ENCODE measurements around the gene SPEF1.

The SPEF1 gene

GRCh38 chr20:3820901-3821727 lies 39.9 kb upstream of the SPEF1 start:
- DNase-seq (ENCODE audit: low read depth), result peak; percentile 60
- TF ChIP-seq, protein P1, sequence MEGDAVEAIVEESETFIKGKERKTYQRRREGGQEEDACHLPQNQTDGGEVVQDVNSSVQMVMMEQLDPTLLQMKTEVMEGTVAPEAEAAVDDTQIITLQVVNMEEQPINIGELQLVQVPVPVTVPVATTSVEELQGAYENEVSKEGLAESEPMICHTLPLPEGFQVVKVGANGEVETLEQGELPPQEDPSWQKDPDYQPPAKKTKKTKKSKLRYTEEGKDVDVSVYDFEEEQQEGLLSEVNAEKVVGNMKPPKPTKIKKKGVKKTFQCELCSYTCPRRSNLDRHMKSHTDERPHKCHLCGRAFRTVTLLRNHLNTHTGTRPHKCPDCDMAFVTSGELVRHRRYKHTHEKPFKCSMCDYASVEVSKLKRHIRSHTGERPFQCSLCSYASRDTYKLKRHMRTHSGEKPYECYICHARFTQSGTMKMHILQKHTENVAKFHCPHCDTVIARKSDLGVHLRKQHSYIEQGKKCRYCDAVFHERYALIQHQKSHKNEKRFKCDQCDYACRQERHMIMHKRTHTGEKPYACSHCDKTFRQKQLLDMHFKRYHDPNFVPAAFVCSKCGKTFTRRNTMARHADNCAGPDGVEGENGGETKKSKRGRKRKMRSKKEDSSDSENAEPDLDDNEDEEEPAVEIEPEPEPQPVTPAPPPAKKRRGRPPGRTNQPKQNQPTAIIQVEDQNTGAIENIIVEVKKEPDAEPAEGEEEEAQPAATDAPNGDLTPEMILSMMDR (conservative IDR thresholded peaks at IDR 0.05; ENCODE audit: control insufficient read depth, insufficient read depth, low read depth, low read length), result no peak
- H3K4me3 ChIP-seq (ENCODE audit: control insufficient read depth, low read depth, low read length), result peak overlapping the region; percentile 83

DNA sequence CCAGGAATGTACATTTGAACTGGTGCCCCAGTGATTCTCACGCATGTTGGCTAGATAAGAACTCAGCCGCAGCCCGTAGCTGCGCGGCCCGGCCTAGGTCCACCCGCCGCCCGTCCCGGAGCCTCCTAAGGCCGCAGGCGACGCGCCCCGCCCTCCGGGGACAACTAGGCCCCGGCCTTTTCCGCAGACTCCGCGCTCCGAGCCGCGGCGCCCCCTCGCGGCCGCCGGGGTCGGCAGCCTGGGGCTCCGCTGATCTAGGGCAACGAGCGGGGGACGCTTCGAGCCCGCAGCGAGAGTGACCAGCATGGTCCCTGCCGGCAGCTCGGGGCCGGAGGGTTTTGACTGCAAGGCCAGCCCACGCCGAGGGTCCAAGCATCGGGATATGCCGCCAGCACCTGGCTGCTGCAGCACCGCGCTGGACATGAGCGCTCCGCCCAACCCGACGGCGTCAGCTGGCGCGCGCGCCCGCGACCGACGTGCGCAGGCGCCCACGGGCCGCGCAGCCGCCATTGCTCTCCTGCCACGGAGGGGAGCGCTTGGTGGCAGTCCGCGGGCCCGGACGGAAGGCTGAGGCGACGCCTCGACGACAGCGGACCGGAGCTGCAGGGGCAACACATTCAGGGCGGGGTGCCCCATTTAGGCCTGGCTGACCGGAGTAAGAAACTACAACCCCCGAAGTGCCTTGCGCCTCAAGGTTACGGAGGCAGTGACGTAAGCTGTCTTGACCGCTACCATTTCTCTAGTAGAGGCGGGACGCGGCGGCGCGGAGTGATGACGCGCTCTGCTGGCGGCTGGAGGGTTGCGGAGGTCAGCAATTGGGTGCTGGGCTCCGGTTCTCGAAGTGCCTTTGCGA lies 39.0 kb upstream of the SPEF1 start, which contains the start of gene AP5S1:
TSS of gene AP5S1 (plus strand) at position 500 of the 853 bp plus-strand sequence. CDS start 1,571 bp downstream, outside the sequence.
- H3K4me3 ChIP-seq (ENCODE audit: control insufficient read depth, low read depth, low read length), result peak within 1 kb of the TSS; percentile 83
- TF ChIP-seq, protein P1 (conservative IDR thresholded peaks at IDR 0.05; ENCODE audit: control insufficient read depth, insufficient read depth, low read depth, low read length), result peak; percentile 44
- peak; percentile 96 for DNase-seq (ENCODE audit: low read depth)

DNA sequence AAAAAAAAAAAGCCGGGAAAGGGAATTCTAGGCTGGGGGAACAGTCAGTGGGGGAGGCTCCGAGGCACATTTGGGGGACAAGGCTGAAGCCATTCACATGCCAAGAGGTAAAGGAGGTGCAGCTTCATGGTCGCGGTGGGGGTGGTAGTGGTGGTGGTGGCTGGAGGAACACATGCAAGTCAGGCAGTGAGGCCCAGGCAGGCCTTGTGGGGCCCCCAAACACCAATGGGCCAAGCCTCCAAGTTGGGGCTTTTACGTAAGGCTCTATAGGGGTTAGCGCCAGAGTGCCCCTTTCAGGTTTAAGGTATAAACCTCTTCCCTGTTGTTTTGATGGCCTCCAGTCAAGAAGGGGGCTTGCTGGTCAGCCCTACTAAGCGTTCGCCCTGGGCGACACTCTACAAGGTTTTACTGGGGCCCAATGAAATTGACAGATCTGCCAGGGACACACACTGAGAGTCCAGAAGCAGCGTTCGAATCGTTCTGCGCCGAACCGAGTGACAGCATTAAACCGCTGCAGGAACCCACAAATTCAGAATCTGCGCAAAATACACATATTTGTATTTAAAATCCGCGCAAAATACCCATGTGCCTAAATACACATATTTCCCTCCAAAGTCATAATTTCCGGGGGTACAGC lies 38.3 kb upstream of the SPEF1 start:
- H3K4me3 ChIP-seq (ENCODE audit: control insufficient read depth, low read depth, low read length), result peak overlapping the region; percentile 24
- TF ChIP-seq, protein P1 (conservative IDR thresholded peaks at IDR 0.05; ENCODE audit: control insufficient read depth, insufficient read depth, low read depth, low read length), result no peak
- DNase-seq (ENCODE audit: low read depth), result no peak

DNA sequence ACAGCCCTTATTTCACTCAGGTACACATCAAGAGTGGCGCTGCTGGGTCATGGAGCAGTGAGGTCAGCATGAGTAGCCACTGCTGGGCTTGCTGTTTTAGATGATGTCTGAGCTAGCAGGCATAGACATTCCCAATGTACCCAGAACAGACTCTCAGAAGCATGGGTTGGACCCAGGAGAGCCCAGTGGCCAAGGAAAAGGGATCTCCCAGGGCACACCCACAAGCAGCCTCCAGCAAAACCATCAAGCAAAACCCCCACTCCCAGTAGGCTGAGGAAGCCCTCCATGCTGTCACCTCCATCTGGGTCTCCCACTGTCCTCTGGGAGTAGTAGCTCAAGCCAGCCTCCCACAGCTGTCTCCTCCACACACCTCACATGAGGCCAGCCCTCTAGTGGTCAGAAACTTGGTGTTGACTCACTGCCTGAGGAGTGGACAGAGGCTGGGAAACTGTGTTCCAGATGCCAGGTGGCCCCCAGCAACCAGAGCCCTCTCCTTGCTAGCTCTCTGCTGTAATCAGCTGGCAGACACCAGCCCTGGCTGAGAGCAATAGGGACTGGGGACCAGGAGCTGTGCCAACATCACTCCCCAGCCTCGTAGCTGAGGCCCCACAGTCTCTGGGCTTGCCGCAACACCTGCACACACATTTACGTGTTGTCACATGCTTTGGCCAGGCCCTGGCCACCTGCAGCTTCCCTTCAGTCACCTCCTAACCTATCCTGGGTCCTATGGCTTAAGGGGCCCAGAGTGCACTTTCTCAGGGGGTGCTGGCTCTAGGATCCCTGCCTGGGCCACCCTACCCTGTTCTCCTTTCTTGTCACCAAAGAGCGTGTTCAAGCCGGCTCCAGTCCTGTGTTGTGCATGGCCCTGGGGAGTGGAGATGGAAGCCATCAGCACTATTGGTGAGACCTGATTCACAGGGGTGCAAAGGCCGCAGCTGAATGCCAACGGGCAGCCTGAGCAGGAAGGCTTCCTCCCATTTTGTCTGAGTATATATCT lies 37.2 kb upstream of the SPEF1 start:
- H3K4me3 ChIP-seq (ENCODE audit: control insufficient read depth, low read depth, low read length), result no peak overlapping the region
- TF ChIP-seq, protein P1 (conservative IDR thresholded peaks at IDR 0.05; ENCODE audit: control insufficient read depth, insufficient read depth, low read depth, low read length), result peak; percentile 76
- peak; percentile 90 for DNase-seq (ENCODE audit: low read depth)

- TF ChIP-seq, protein P1 (conservative IDR thresholded peaks at IDR 0.05; ENCODE audit: control insufficient read depth, insufficient read depth, low read depth, low read length), result no peak
- DNase-seq (ENCODE audit: low read depth), result no peak
Measured at GRCh38 chr20:3815703-3816315, 34.6 kb upstream of the SPEF1 start.

More at GRCh38 chr20:3815703-3816315, 34.6 kb upstream of the SPEF1 start:
- H3K4me3 ChIP-seq (ENCODE audit: control insufficient read depth, low read depth, low read length), result no peak overlapping the region
